ENCODE data around the gene RPS4Y2. TPM values are rescaled to one million over a fixed set of nuclear protein-coding genes. Genes with fewer than 3 reads are reported as not detected.

The RPS4Y2 gene
- total RNA-seq, 1 donor from 2014 or later, result not detected

- ATAC-seq (no peak), DNase-seq (no peak)
- TF ChIP-seq, protein P1, sequence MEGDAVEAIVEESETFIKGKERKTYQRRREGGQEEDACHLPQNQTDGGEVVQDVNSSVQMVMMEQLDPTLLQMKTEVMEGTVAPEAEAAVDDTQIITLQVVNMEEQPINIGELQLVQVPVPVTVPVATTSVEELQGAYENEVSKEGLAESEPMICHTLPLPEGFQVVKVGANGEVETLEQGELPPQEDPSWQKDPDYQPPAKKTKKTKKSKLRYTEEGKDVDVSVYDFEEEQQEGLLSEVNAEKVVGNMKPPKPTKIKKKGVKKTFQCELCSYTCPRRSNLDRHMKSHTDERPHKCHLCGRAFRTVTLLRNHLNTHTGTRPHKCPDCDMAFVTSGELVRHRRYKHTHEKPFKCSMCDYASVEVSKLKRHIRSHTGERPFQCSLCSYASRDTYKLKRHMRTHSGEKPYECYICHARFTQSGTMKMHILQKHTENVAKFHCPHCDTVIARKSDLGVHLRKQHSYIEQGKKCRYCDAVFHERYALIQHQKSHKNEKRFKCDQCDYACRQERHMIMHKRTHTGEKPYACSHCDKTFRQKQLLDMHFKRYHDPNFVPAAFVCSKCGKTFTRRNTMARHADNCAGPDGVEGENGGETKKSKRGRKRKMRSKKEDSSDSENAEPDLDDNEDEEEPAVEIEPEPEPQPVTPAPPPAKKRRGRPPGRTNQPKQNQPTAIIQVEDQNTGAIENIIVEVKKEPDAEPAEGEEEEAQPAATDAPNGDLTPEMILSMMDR (IDR thresholded peaks at IDR 0.05), result no peak
- H3K27me3 ChIP-seq (ENCODE audit: low read depth), result no peaks in the 10 kb centered on the region
- intact Hi-C loops (cut with DNase I), result no loop called here
- no peaks in the 10 kb centered on the region for H3K9me3 ChIP-seq
- no peak overlapping the region for H3K4me3 ChIP-seq
- H3K4me1 ChIP-seq, result no peaks in the 10 kb centered on the region
- H3K36me3 ChIP-seq, result no peaks in the 10 kb centered on the region
- H3K27ac ChIP-seq, result no peak overlapping the region
Observed at GRCh38 chrY:20817067-20817466, 61.2 kb downstream of the RPS4Y2 start.

Other genes starting within 250 kb of the RPS4Y2 start
- 22.4 TPM for gene EIF1AY, start 180.3 kb upstream of the RPS4Y2 start, total RNA-seq